ENCODE results near the gene HNRNPA1. TPM values are rescaled to one million over a fixed set of nuclear protein-coding genes. Genes with fewer than 3 reads are reported as not detected.

Gene HNRNPA1
- total RNA-seq, 1 experiment from 2014 or later: 3,193 TPM

DNA sequence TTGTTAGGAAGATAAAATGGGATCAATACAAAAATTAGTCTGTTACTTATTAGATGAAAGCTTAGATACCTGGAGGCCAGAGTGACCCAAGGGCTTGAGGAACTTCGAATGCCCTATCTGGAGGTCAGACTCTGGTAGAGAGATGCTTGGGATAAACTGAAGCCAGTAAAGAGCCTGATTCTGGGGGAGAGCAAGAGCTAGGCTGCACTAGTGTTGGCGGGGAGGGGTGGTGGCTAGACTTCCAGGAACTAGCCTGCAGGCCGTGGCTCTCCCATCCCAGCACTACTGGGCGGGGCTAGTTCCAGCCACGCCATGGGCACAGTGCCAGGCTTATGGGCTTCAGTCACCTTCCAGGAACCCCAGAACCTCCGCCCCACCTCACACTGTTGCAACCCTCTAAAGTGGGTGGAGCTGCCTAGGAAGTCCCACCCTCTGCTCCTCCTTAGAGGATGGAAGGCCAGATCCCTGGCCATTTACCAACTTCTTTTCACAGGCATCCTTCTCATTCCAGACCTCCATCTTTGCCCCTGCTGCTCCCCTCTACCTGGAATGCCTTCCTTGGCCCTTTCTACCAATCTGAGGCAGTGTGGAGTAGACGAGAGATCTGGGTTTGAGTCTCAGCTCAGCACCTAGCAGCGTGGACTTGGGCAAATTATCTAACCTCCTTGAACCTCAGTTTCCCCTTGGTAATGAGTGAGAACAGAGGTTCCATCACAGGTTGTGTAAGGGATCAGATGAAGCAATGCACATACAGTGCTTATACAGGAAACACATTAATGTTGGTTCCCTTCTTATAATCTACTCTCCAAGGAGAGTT, 26.6 kb downstream of the HNRNPA1 start:
- Histone ChIP-seq H4K8ac (replicated peaks; ENCODE audit: insufficient read length, low read depth, low read length) (no peak overlapping the region), H3K79me2 (ENCODE audit: insufficient read depth, low read length) (no peaks in the 10 kb centered on the region), H4K5ac (ENCODE audit: insufficient read length, low read depth, low read length) (no peak overlapping the region), H3K79me1 (ENCODE audit: insufficient read depth, low read depth, low read length, poor library complexity, severe bottlenecking) (no peaks in the 10 kb centered on the region), H3K18ac (ENCODE audit: insufficient read length, low read depth, low read length) (no peak overlapping the region), H3K4ac (ENCODE audit: low read depth, low read length) (no peak overlapping the region), H3K23ac (ENCODE audit: insufficient read length, low read depth, low read length) (no peak overlapping the region), H3K27me3 (ENCODE audit: insufficient read depth, low read length) (no peaks in the 10 kb centered on the region), H3K9me3 (ENCODE audit: control insufficient read depth, low read depth, low read length) (no peaks in the 10 kb centered on the region), H4K20me1 (ENCODE audit: control insufficient read depth, insufficient read depth, insufficient read length) (no peaks in the 10 kb centered on the region), H2BK15ac (ENCODE audit: low read depth, low read length) (no peak overlapping the region), H2BK5ac (ENCODE audit: insufficient read length, low read length) (no peak overlapping the region), H2BK120ac (ENCODE audit: low read depth, low read length, poor library complexity, severe bottlenecking) (no peak overlapping the region), H3K4me1 (ENCODE audit: insufficient read depth, low read length) (peaks cover 8% of the 10 kb centered on the region; the same call in 1 of the 2 replicates), H4K91ac (ENCODE audit: insufficient read length, low read depth, low read length) (no peak overlapping the region), H3K56ac (ENCODE audit: insufficient read length, low read depth, low read length) (no peak overlapping the region), H2AFZ (ENCODE audit: low read length) (no peak overlapping the region), H3K9ac (ENCODE audit: extremely low read depth, insufficient read length, low read length) (no peak overlapping the region), H2BK12ac (ENCODE audit: insufficient read length, low read depth, low read length) (no peak overlapping the region), H3K14ac (ENCODE audit: insufficient read depth, low read length) (no peak overlapping the region), H3T11ph (ENCODE audit: low read length) (no peak overlapping the region), H2BK20ac (ENCODE audit: low read depth, low read length, poor library complexity, severe bottlenecking) (no peak overlapping the region), H2AK5ac (ENCODE audit: insufficient read length, low read length) (no peak overlapping the region), H3K23me2 (ENCODE audit: insufficient read length, low read depth, low read length, poor library complexity, severe bottlenecking) (no peaks in the 10 kb centered on the region), H3K4me2 (ENCODE audit: insufficient read depth, insufficient read length, low read length) (no peak overlapping the region), H3K27ac (ENCODE audit: insufficient read length, low read depth, low read length) (no peak overlapping the region)
- Mint-ChIP-seq H3K4me1 (peaks cover 31 to 36% of the 10 kb centered on the region in 2 experiments), H3K4me3 (no peak overlapping the region), H3K36me3 (ENCODE audit: insufficient read depth in 1 of 3, low read depth in 3 of 3) (no peaks in the 10 kb centered on the region), H3K27ac (no peak overlapping the region), H3K27me3 (ENCODE audit: low read depth) (peaks cover 13% of the 10 kb centered on the region), H3K9me3 (no peaks in the 10 kb centered on the region)
- TF ChIP-seq, protein P1, sequence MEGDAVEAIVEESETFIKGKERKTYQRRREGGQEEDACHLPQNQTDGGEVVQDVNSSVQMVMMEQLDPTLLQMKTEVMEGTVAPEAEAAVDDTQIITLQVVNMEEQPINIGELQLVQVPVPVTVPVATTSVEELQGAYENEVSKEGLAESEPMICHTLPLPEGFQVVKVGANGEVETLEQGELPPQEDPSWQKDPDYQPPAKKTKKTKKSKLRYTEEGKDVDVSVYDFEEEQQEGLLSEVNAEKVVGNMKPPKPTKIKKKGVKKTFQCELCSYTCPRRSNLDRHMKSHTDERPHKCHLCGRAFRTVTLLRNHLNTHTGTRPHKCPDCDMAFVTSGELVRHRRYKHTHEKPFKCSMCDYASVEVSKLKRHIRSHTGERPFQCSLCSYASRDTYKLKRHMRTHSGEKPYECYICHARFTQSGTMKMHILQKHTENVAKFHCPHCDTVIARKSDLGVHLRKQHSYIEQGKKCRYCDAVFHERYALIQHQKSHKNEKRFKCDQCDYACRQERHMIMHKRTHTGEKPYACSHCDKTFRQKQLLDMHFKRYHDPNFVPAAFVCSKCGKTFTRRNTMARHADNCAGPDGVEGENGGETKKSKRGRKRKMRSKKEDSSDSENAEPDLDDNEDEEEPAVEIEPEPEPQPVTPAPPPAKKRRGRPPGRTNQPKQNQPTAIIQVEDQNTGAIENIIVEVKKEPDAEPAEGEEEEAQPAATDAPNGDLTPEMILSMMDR (conservative IDR thresholded peaks at IDR 0.05): no peak
- WGBS (ENCODE audit: extremely low coverage, insufficient read length, low lambda C conversion rate): no CpG with 5 or more reads among the region's 8 CpGs
- peak; percentile 64 for DNase-seq

Data from H9 (cell line).